H1 (cell line): ENCODE data around the gene ZC3H18. TPM values are rescaled to one million over a fixed set of nuclear protein-coding genes. Genes with fewer than 3 reads are reported as not detected.
A peak's percentile ranks its signal among the peaks of the same experiment; 100 is the strongest.

Experiments used
- CTCF ChIA-PET: fragments of 300-600 bp; sonication (Branson Sonifier 250); formaldehyde crosslinking; loops from one replicate; lab custom pipeline; 2021; ENCODE audit not compliant: partially characterized antibody; lab: Charles Lee
- POLR2A ChIA-PET: fragments of 300-600 bp; sonication (Branson Sonifier 250); formaldehyde crosslinking; loops from one replicate; lab custom pipeline; 2021; ENCODE audit warnings: inconsistent platforms; ENCODE audit not compliant: partially characterized antibody; lab: Charles Lee
- DNase-seq, 2 experiments: peaks; one replicate each; pipeline versions ENCODE4 v3.0.0 to v3.0.0-alpha.2; 2010 to 2022; ENCODE audit warnings: low spot score in 2 of 2, low read depth in 1 of 2, mixed read lengths in 1 of 2
- FAIRE-seq: peaks from 2 replicates; lab custom pipeline; 2011; peaks lifted over from hg19 to GRCh38; lab: Jason Lieb, UNC
- H2AFZ ChIP-seq: 2 replicates; pipeline ENCODE4 v1.8.1; 2012; ENCODE audit warnings: low read length, inconsistent platforms
- H2AK5ac ChIP-seq: 2 replicates; pipeline ENCODE4 v1.6.1; 2013; ENCODE audit warnings: low read depth, low read length
- H2BK120ac ChIP-seq: replicated peaks from 2 replicates; pipeline ENCODE3; 2013; ENCODE audit warnings: low read depth, low read length, inconsistent platforms
- H2BK12ac ChIP-seq: 2 replicates; pipeline ENCODE4 v1.6.1; 2013; ENCODE audit warnings: low read depth, low read length
- H2BK15ac ChIP-seq: 2 replicates; pipeline ENCODE4 v1.6.1; 2013; ENCODE audit warnings: low read length
- H2BK20ac ChIP-seq: 2 replicates; pipeline ENCODE4 v1.6.1; 2013; ENCODE audit warnings: low read length
- H2BK5ac ChIP-seq: 2 replicates; pipeline ENCODE4 v1.6.1; 2013; ENCODE audit warnings: low read depth, low read length
- H3K14ac ChIP-seq: 2 replicates; pipeline ENCODE4 v1.6.1; 2013; ENCODE audit warnings: inconsistent platforms; ENCODE audit not compliant: insufficient read length
- H3K18ac ChIP-seq: 2 replicates; pipeline ENCODE4 v1.6.1; 2013; ENCODE audit warnings: low read length; ENCODE audit errors: extremely low read depth
- H3K23ac ChIP-seq: 2 replicates; pipeline ENCODE4 v1.6.1; 2013; ENCODE audit warnings: inconsistent platforms; ENCODE audit not compliant: insufficient read length
- H3K23me2 ChIP-seq: 2 replicates; pipeline ENCODE4 v1.6.1; 2013; ENCODE audit warnings: low read depth, low read length
- H3K27ac ChIP-seq: 2 replicates; pipeline ENCODE4 v1.6.1; 2011; ENCODE audit warnings: low read depth, low read length, inconsistent platforms
- H3K27me3 ChIP-seq, 4 experiments: replicated peaks in 1 of 4; 1 replicate in 1 of 4; 2 replicates in 3 of 4; pipeline versions ENCODE4 v1.6.1 to v1.8.1; 2011 to 2013; ENCODE audit warnings: low read length in 3 of 4, mild to moderate bottlenecking in 3 of 4, inconsistent platforms in 2 of 4, mixed read lengths in 2 of 4, moderate library complexity in 1 of 4; ENCODE audit not compliant: control insufficient read depth in 3 of 4, insufficient read depth in 3 of 4; ENCODE audit errors: extremely low read depth in 1 of 4
- H3K36me3 ChIP-seq, 4 experiments: 2 replicates each; pipeline versions ENCODE4 v1.6.1 to v1.8.1; 2011 to 2013; ENCODE audit warnings: mild to moderate bottlenecking in 4 of 4, low read length in 3 of 4, moderate library complexity in 2 of 4, control low read depth in 1 of 4, inconsistent platforms in 1 of 4; ENCODE audit not compliant: insufficient read depth in 4 of 4, control insufficient read depth in 2 of 4
- H3K4ac ChIP-seq: replicated peaks from 2 replicates; pipeline ENCODE3; 2013; ENCODE audit warnings: low read length, low read depth, mixed read lengths, inconsistent platforms; ENCODE audit not compliant: insufficient read length
- H3K4me1 ChIP-seq, 4 experiments: replicated peaks in 1 of 4; 1 replicate in 1 of 4; 2 replicates in 3 of 4; pipeline versions ENCODE4 v1.6.1 to v1.8.1; 2011 to 2013; ENCODE audit warnings: low read length in 3 of 4, inconsistent platforms in 2 of 4, mixed read lengths in 1 of 4; ENCODE audit not compliant: insufficient read depth in 4 of 4, control insufficient read depth in 3 of 4
- H3K4me2 ChIP-seq, 2 experiments: 2 replicates each; pipeline versions ENCODE4 v1.6.1 to v1.8.1; 2011 to 2013; ENCODE audit warnings: low read depth in 2 of 2, low read length in 2 of 2, control low read depth in 1 of 2, inconsistent platforms in 1 of 2, mild to moderate bottlenecking in 1 of 2; ENCODE audit not compliant: insufficient read depth in 1 of 2
- H3K4me3 ChIP-seq, 4 experiments: fragments of 200-600, 300-600 bp in 1 of 4; sonication (generic), shearing (Covaris generic), sonication (Bioruptor Twin) in 1 of 4; 2 replicates each; pipeline versions ENCODE4 v1.5.1 to v1.8.1; 2011 to 2016; ENCODE audit warnings: low read length in 4 of 4, low read depth in 3 of 4, control low read depth in 2 of 4, inconsistent platforms in 2 of 4, mild to moderate bottlenecking in 2 of 4, mixed read lengths in 1 of 4, moderate library complexity in 1 of 4; ENCODE audit not compliant: insufficient read depth in 2 of 4; ENCODE audit errors: extremely low read depth in 1 of 4
- H3K56ac ChIP-seq: replicated peaks from 2 replicates; pipeline ENCODE3; 2013; ENCODE audit warnings: low read depth, mild to moderate bottlenecking, mixed read lengths, low read length, inconsistent platforms; ENCODE audit not compliant: insufficient read length
- H3K79me1 ChIP-seq: 2 replicates; pipeline ENCODE4 v1.6.1; 2013; ENCODE audit warnings: low read depth, low read length, control low read depth
- H3K79me2 ChIP-seq, 2 experiments: 2 replicates each; pipeline versions ENCODE4 v1.6.1 to v1.8.1; 2012 to 2013; ENCODE audit warnings: low read length in 2 of 2, mild to moderate bottlenecking in 2 of 2, inconsistent platforms in 1 of 2; ENCODE audit not compliant: insufficient read depth in 2 of 2, control insufficient read depth in 1 of 2
- H3K9ac ChIP-seq, 4 experiments: replicated peaks in 1 of 4; 1 replicate in 1 of 4; 2 replicates in 3 of 4; pipeline versions ENCODE4 v1.6.1 to v1.8.1; 2011 to 2013; ENCODE audit warnings: low read depth in 3 of 4, low read length in 3 of 4, control low read depth in 2 of 4, mild to moderate bottlenecking in 2 of 4, moderate library complexity in 2 of 4, inconsistent platforms in 1 of 4; ENCODE audit errors: extremely low read depth in 1 of 4
- H3K9me3 ChIP-seq, 2 experiments: 2 replicates each; pipeline versions ENCODE4 v1.6.1 to v1.8.1; 2012 to 2013; ENCODE audit warnings: mild to moderate bottlenecking in 2 of 2, moderate library complexity in 2 of 2, control low read depth in 1 of 2, inconsistent platforms in 1 of 2, low read depth in 1 of 2, low read length in 1 of 2, mixed read lengths in 1 of 2; ENCODE audit not compliant: insufficient read depth in 2 of 2
- H4K20me1 ChIP-seq, 2 experiments: replicated peaks in 1 of 2; 2 replicates each; pipeline versions ENCODE3 to v1.8.1; 2011 to 2013; ENCODE audit warnings: inconsistent platforms in 2 of 2, low read length in 2 of 2, mild to moderate bottlenecking in 1 of 2; ENCODE audit not compliant: insufficient read depth in 2 of 2, control insufficient read depth in 1 of 2
- H4K5ac ChIP-seq: 2 replicates; pipeline ENCODE4 v1.6.1; 2013; ENCODE audit warnings: low read length, low read depth, mixed read lengths, inconsistent platforms; ENCODE audit not compliant: insufficient read length
- H4K8ac ChIP-seq: 2 replicates; pipeline ENCODE4 v1.8.0; 2013; ENCODE audit warnings: mild to moderate bottlenecking, moderate library complexity, low read length, inconsistent platforms; ENCODE audit not compliant: insufficient read depth; ENCODE audit errors: extremely low read depth
- H4K91ac ChIP-seq: replicated peaks from 2 replicates; pipeline ENCODE3; 2013; ENCODE audit warnings: low read length, mixed read lengths, inconsistent platforms; ENCODE audit not compliant: insufficient read length
- BACH1 ChIP-seq: IDR thresholded peaks from 2 replicates; pipeline ENCODE4 v1.6.1; 2012; ENCODE audit warnings: low read length, improper control_type of control experiment
- CEBPB ChIP-seq: IDR thresholded peaks from 2 replicates; pipeline ENCODE4 v1.6.1; 2012; ENCODE audit warnings: low read depth, low read length
- E2F6 ChIP-seq: IDR thresholded peaks from 2 replicates; pipeline ENCODE4 v1.6.1; 2012; ENCODE audit warnings: inconsistent platforms
- MAX ChIP-seq: IDR thresholded peaks from 2 replicates; pipeline ENCODE4 v1.6.1; 2012; ENCODE audit warnings: inconsistent platforms
- POLR2AphosphoS5 ChIP-seq: IDR thresholded peaks from 2 replicates; pipeline ENCODE4 v1.6.1; 2011; ENCODE audit warnings: low read depth, low read length
- SIX5 ChIP-seq: IDR thresholded peaks from 2 replicates; pipeline ENCODE4 v1.6.1; 2011; ENCODE audit warnings: mild to moderate bottlenecking, low read depth, low read length
- WGBS, 2 experiments: shearing (Covaris generic) in 1 of 2; methylation state at CpG; one replicate each; pipeline versions ENCODE4 v1.1.6 to v1.1.7; 2013 to 2015; ENCODE audit warnings: low lambda C conversion rate in 2 of 2, mixed read lengths in 2 of 2, inconsistent platforms in 1 of 2, low coverage in 1 of 2, missing lambda C conversion rate in 1 of 2; ENCODE audit not compliant: insufficient replicate concordance in 2 of 2, insufficient coverage in 1 of 2, insufficient read length in 1 of 2; ENCODE audit errors: extremely low coverage in 1 of 2, missing lambda C conversion rate in 1 of 2; 5-methylcytosine and 5-hydroxymethylcytosine counted together
- polyA plus RNA-seq, 7 experiments: library from polyadenylated mRNA; depleted of rRNA in 3 of 7; stranded (reverse) in 5 of 7; unstranded in 2 of 7; fragments of >200 nt in 5 of 7; fragments of 200-250 nt in 2 of 7; gene quantifications; 1 replicate in 5 of 7; 2 replicates in 1 of 7; 4 replicates in 1 of 7; pipeline versions ENCODE4 v1.2.1 to v1.2.3, GENCODE V29; 2011 to 2013; ENCODE audit warnings: missing spikeins in 2 of 7, mixed read lengths in 2 of 7
- total RNA-seq: library from RNA; stranded (reverse); fragmentation: NEBNext Ultra II Directional; extraction: Animal tissue kit (Norgen Biotek cat#: 25700); gene quantifications from 2 replicates; pipeline ENCODE4 v1.2.1, GENCODE V29; 2021

Gene ZC3H18
- total and polyA plus RNA-seq, 2 of the 8 experiments (the other 6 are each of a cell fraction or from before 2014, with no cell fraction given) = 12.1 to 73.2 TPM

GRCh38 chr16:88534638-88535190, 35.5 kb upstream of the ZC3H18 start:
- Histone ChIP-seq H3K79me2 (no peaks in the 10 kb centered on the region), H3K18ac (no peak overlapping the region; the same call in 1 of the 2 replicates), H4K91ac (no peak overlapping the region), H4K8ac (peak overlapping the region; percentile 85; the same call in 1 of the 2 replicates), H2BK20ac (no peak overlapping the region), H2AFZ (no peak overlapping the region), H2BK12ac (no peak overlapping the region), H3K14ac (no peak overlapping the region), H3K23me2 (peaks cover 10% of the 10 kb centered on the region; the same call in 1 of the 2 replicates), H3K56ac (no peak overlapping the region), H3K9ac (peak overlapping the region in 1 of 4 experiments; percentile 54; a peak in 3 of 7 replicates), H3K27ac (no peak overlapping the region; the same call in 1 of the 2 replicates), H3K4ac (no peak overlapping the region), H4K5ac (no peak overlapping the region), H3K79me1 (0 out of 2 replicates have a peak, but pooled peaks cover 4% of the 10 kb centered on the region), H2BK5ac (no peak overlapping the region), H3K27me3 (no peaks in the 10 kb centered on the region; a peak in 3 of 7 replicates), H3K36me3 (no peaks in the 10 kb centered on the region; a peak in 1 of 8 replicates), H4K20me1 (peaks cover 0 to 13% of the 10 kb centered on the region in 2 experiments), H2AK5ac (no peak overlapping the region), H3K9me3 (no peaks in the 10 kb centered on the region), H3K23ac (no peak overlapping the region), H3K4me2 (peak overlapping the region; percentile 30 to 80), H3K4me3 (peak overlapping the region; percentile 26 to 87 (median 58); a peak in 7 of 8 replicates), H3K4me1 (peaks cover 0 to 18% (median 8%) of the 10 kb centered on the region in 4 experiments; a peak in 6 of 7 replicates), H2BK15ac (no peak overlapping the region), H2BK120ac (no peak overlapping the region)
- ChIA-PET POLR2A (interaction anchor here (0.6 to 2.6 kb wide), 4 partner anchors 15 to 161 kb away, joined by 4 to 8 read pairs (median 6); partner anchors contain the start of gene ZC3H18), CTCF (interaction anchor here (1.0 to 1.8 kb wide), 4 partner anchors 26 to 90 kb away, joined by 3 to 12 read pairs (median 3); no protein-coding TSS in a partner anchor)
- no peak for FAIRE-seq
- WGBS, 2 experiments = 18% methylated on average over 28 of the region's 65 CpGs; no CpG with 5 or more reads in 1 of the 2 experiments
- TF ChIP-seq CEBPB (no peak), SIX5 (no peak), MAX (peak; percentile 79), BACH1 (no peak), POLR2AphosphoS5 (0 out of 2 replicates have a peak, but pooled peaks have one; percentile 8), E2F6 (peak; percentile 54; the same call in 1 of the 2 replicates)
- DNase-seq = no peak
